Fibroblast of the aortic adventitia (primary cell): ENCODE measurements around the gene CHMP4A. TPM values are rescaled to one million over a fixed set of nuclear protein-coding genes. Genes with fewer than 3 reads are reported as not detected.

ENCODE experiments used
- DNase-seq: peaks from one replicate; pipeline ENCODE4 v3.0.0-alpha.2; 2010; ENCODE audit warnings: low read depth
- H3K4me3 ChIP-seq: 2 replicates; pipeline ENCODE4 v1.5.1; 2011; ENCODE audit warnings: low read depth, mild to moderate bottlenecking, control low read depth, low read length, moderate library complexity
- small RNA-seq: library from RNA; depleted of rRNA; stranded (forward); fragments of <200 nt; gene quantifications from one replicate; pipeline ENCODE3, GENCODE V24; 2012
- total RNA-seq: library from RNA; depleted of rRNA; stranded (reverse); fragments of >200 nt; gene quantifications from 2 replicates; pipeline ENCODE4 v1.2.3, GENCODE V29; 2012; ENCODE audit warnings: low replicate concordance
- TF ChIP-seq, protein P1 (sequence below): IDR thresholded peaks from 2 replicates; pipeline ENCODE4 v1.5.1; 2011; ENCODE audit warnings: mild to moderate bottlenecking, low read length, control low read depth, inconsistent platforms; ENCODE audit not compliant: insufficient read depth

Gene CHMP4A
- total RNA-seq, 1 donor = 70.7 TPM

DNA sequence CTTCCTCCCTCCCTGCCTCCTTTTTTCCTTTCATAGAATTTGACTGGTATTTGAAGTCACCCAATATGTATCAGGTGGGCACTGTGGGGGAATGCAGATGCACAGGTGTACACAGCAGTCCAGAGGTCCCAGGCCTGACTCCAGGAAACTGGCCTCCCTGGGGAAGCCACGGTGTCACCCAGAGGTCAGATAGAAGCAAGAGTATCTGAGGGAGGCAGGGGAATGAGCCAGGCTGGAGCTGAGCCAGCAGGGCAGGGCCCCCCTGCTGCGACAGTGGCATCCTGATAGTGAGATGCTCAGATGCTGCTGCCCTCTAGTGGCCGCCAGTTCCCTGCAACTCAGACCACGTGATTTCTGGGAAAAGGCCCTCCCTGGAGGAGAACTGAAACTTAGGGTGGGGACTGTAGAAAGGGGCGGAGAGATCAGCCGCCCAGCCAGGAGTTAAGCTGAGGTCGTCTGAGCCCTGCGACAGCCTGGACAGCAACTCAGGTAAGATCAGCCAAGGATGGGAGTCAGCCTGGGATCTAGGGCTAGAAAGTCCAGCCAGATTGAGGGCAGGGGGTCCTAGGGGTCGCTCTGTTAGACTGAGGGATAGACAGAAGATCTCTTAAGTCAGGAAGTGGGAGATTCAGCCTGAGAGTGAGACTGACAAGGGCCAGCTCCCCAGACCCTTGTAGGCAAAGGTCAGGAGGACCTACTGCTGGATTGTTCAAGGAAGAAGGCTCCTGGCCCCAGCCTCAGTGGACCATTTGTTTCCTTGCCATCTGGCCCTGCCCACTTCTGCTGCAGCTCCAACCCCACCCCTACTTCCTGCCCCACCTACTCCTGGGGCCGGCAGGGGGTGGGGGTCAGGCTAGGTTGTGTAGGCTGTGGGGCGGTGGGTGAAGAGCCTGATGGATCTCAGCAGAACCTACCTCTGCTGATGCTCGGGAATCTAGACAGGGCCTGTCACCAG is 52.2 kb downstream of the CHMP4A start, which contains the start of gene IRF9:
Gene IRF9, plus strand, starts transcription at position 416 of the 955 bp plus-strand sequence. CDS start 880 bp downstream, outside the sequence.
- peak; percentile 96 for DNase-seq

DNA sequence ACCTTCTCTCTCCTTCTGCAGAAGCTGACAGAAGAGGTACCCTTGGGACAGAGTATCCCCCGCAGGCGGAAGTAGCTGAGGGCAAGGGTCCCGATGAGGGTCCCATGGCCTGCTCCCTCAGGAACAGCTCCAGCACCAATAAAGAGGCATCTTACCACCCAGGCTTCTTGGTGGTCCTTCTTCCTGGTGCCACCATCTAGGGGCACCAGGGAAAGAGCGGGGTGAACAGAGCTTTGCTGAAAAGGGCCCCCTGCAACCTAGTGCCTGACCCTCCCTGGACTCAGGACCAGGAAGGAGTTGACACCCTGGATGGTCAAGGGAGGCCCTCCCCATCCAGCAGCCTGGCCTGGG is 52.8 kb downstream of the CHMP4A start:
- TF ChIP-seq, protein P1, sequence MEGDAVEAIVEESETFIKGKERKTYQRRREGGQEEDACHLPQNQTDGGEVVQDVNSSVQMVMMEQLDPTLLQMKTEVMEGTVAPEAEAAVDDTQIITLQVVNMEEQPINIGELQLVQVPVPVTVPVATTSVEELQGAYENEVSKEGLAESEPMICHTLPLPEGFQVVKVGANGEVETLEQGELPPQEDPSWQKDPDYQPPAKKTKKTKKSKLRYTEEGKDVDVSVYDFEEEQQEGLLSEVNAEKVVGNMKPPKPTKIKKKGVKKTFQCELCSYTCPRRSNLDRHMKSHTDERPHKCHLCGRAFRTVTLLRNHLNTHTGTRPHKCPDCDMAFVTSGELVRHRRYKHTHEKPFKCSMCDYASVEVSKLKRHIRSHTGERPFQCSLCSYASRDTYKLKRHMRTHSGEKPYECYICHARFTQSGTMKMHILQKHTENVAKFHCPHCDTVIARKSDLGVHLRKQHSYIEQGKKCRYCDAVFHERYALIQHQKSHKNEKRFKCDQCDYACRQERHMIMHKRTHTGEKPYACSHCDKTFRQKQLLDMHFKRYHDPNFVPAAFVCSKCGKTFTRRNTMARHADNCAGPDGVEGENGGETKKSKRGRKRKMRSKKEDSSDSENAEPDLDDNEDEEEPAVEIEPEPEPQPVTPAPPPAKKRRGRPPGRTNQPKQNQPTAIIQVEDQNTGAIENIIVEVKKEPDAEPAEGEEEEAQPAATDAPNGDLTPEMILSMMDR = no peak
- DNase-seq = no peak
- no peak overlapping the region for H3K4me3 ChIP-seq

More for the DNA sequence above, 52.2 kb downstream of the CHMP4A start, which contains the start of gene IRF9:
- H3K4me3 ChIP-seq = peak within 1 kb of the TSS; percentile 70
- TF ChIP-seq, protein P1 = peak; percentile 88

DNA sequence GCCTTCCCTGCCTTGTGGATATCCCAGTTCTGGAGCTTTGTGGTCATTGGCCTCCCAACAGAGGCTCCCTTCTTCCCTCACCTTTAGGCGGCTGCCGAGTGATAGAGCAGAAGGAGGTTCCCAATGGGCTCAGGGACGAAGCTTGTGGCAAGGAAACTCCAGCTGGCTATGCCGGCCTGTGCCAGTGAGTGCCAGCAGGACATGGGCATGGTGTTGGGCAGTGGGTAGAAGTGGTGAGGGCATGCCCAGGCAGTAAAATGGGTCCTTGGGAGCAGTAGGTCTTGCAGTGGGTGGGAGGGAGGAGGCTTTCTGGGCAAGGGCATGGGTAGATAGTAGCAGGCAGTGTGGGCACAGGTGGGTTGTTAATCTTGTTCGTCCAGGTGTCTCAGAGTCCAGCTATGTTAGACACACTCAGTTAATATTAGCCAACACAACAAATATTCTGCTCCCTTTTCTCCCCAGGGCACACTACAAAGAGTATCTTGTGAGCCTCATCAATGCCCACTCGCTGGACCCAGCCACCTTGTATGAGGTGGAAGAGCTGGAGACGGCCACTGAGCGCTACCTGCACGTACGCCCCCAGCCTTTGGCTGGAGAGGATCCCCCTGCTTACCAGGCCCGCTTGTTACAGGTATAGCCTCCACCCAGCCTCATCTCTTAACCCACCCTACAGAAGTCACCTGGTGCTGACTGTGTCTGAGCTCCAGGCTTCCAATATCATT is 53.4 kb downstream of the CHMP4A start:
- no peak for DNase-seq
- TF ChIP-seq, protein P1 = no peak
- H3K4me3 ChIP-seq = no peak overlapping the region

Small RNA genes within 50 kb of the gene (small RNA-seq; reads per million reads assigned to genes)
- not detected for gene AL136295.4
- not detected for gene CHMP4A
- not detected for gene IPO4
- gene IRF9 = not detected
- gene MDP1 = not detected

Other genes starting within 250 kb of the CHMP4A start
- gene DHRS4L2, start 224.6 kb downstream of the CHMP4A start, total RNA-seq = 5.5 and 8.3 TPM in 2 replicates
- gene CARMIL3, start 161.5 kb downstream of the CHMP4A start, total RNA-seq = not detected in 2 replicates
- gene CPNE6, start 141.9 kb downstream of the CHMP4A start, total RNA-seq = not detected in 2 replicates
- gene PCK2, start 119.2 kb downstream of the CHMP4A start, total RNA-seq = 20.1 and 36.5 TPM in 2 replicates
- 44.6 and 85.3 TPM in 2 replicates for gene DCAF11, start 98.7 kb downstream of the CHMP4A start, total RNA-seq
- gene NRL, start 98.5 kb downstream of the CHMP4A start, total RNA-seq = 0.90 and 4.1 TPM in 2 replicates
- gene FITM1, start 82.8 kb downstream of the CHMP4A start, total RNA-seq = 0.18 TPM in 1 of 2 replicates, not detected in the other
- 84.8 and 117 TPM in 2 replicates for gene PSME1, start 77.3 kb downstream of the CHMP4A start, total RNA-seq
- 3.8 and 11.9 TPM in 2 replicates for gene EMC9, start 71.9 kb downstream of the CHMP4A start, total RNA-seq
- gene PSME2, start 66.9 kb downstream of the CHMP4A start, total RNA-seq = 33.4 and 78.3 TPM in 2 replicates
- 51.1 and 165 TPM in 2 replicates for gene RNF31, start 66.0 kb downstream of the CHMP4A start, total RNA-seq
- gene IRF9, start 52.2 kb downstream of the CHMP4A start, total RNA-seq = 43.8 and 63.1 TPM in 2 replicates
- gene REC8, start 41.4 kb downstream of the CHMP4A start, total RNA-seq = 1.9 and 4.2 TPM in 2 replicates
- gene IPO4, start 24.7 kb downstream of the CHMP4A start, total RNA-seq = 44.0 and 52.0 TPM in 2 replicates
- gene TM9SF1, start 18.0 kb downstream of the CHMP4A start, total RNA-seq = 50.9 and 73.9 TPM in 2 replicates
- 0.27 TPM in 1 of 2 replicates, not detected in the other for gene TSSK4, start 7.8 kb downstream of the CHMP4A start, total RNA-seq
- 11.8 and 23.2 TPM in 2 replicates for gene MDP1, start 2.6 kb upstream of the CHMP4A start, total RNA-seq
- 38.8 and 136 TPM in 2 replicates for gene NEDD8, start 18.9 kb upstream of the CHMP4A start, total RNA-seq
- 53.6 and 207 TPM in 2 replicates for gene GMPR2, start 19.4 kb upstream of the CHMP4A start, total RNA-seq
- 53.0 and 60.5 TPM in 2 replicates for gene TINF2, start 29.1 kb upstream of the CHMP4A start, total RNA-seq
- gene TGM1, start 49.7 kb upstream of the CHMP4A start, total RNA-seq = 0.36 and 6.1 TPM in 2 replicates
- gene RABGGTA, start 58.1 kb upstream of the CHMP4A start, total RNA-seq = 21.2 and 26.7 TPM in 2 replicates
- gene DHRS1, start 86.3 kb upstream of the CHMP4A start, total RNA-seq = 8.7 and 20.7 TPM in 2 replicates
- 16.4 and 19.6 TPM in 2 replicates for gene NOP9, start 86.4 kb upstream of the CHMP4A start, total RNA-seq
- gene CIDEB, start 94.5 kb upstream of the CHMP4A start, total RNA-seq = 1.9 and 4.2 TPM in 2 replicates
- 3.5 and 18.6 TPM in 2 replicates for gene LTB4R2, start 96.7 kb upstream of the CHMP4A start, total RNA-seq
- 0.98 and 1.5 TPM in 2 replicates for gene LTB4R, start 98.0 kb upstream of the CHMP4A start, total RNA-seq
- 1.2 and 6.3 TPM in 2 replicates for gene ADCY4, start 121.6 kb upstream of the CHMP4A start, total RNA-seq
- gene RIPK3, start 126.5 kb upstream of the CHMP4A start, total RNA-seq = 0.99 and 3.0 TPM in 2 replicates
- gene NFATC4, start 154.7 kb upstream of the CHMP4A start, total RNA-seq = 77.9 and 221 TPM in 2 replicates
- 14.1 and 45.1 TPM in 2 replicates for gene NYNRIN, start 185.5 kb upstream of the CHMP4A start, total RNA-seq
- 5.9 and 6.2 TPM in 2 replicates for gene CBLN3, start 216.2 kb upstream of the CHMP4A start, total RNA-seq
- 37.1 and 39.8 TPM in 2 replicates for gene KHNYN, start 216.5 kb upstream of the CHMP4A start, total RNA-seq
- gene SDR39U1, start 229.3 kb upstream of the CHMP4A start, total RNA-seq = 12.6 and 13.7 TPM in 2 replicates